ENCODE results near the gene PUS1.

Gene PUS1

GRCh38 chr12:131893605-131894312, 35.3 kb upstream of the PUS1 start:
- H3K4me1 ChIP-seq, result peaks cover 27 to 38% (median 33%) of the 10 kb centered on the region in 10 experiments
- H3K9ac ChIP-seq, result no peak overlapping the region
- H3K27me3 ChIP-seq, result no peaks in the 10 kb centered on the region
- no peaks in the 10 kb centered on the region for H3K9me3 ChIP-seq (replicated peaks in 1 of 11)
- H3K4me3 ChIP-seq, result no peak overlapping the region
- no peak overlapping the region for H3K27ac ChIP-seq
- peaks cover 18 to 36% (median 35%) of the 10 kb centered on the region in 11 experiments; a peak in 20 of 22 replicates for H4K20me1 ChIP-seq
- no peak for TF ChIP-seq Cebpa-rat (IDR thresholded peaks at IDR 0.05)
- peaks cover 0 to 6% (median 0%) of the 10 kb centered on the region in 11 experiments; a peak in 5 of 22 replicates for H3K36me3 ChIP-seq
- no peak overlapping the region; a peak in 1 of 22 replicates for H3K4me2 ChIP-seq

GRCh38 chr12:131894313-131894860, 34.7 kb upstream of the PUS1 start, which contains the start of gene ULK1:
Gene ULK1 (plus strand): TSS chr12:131894622. CDS start chr12:131895002, 380 bp downstream.
- Histone ChIP-seq H3K36me3 (peaks cover 0 to 13% (median 6%) of the 10 kb centered on the region in 11 experiments; a peak in 11 of 22 replicates), H3K4me3 (peak within 1 kb of the TSS; percentile 57 to 79 (median 66)), H3K4me2 (peak within 1 kb of the TSS; percentile 96 to 100 (median 99)), H3K4me1 (peaks cover 27 to 44% (median 37%) of the 10 kb centered on the region in 10 experiments), H3K9ac (peak within 1 kb of the TSS; percentile 78 to 96 (median 89)), H3K9me3 (replicated peaks in 1 of 11) (no peaks in the 10 kb centered on the region), H3K27me3 (no peaks in the 10 kb centered on the region), H3K27ac (peak within 1 kb of the TSS; percentile 67 to 94 (median 91); a peak in 21 of 22 replicates), H4K20me1 (peaks cover 24 to 43% (median 41%) of the 10 kb centered on the region in 11 experiments; a peak in 20 of 22 replicates)
- no peak for TF ChIP-seq Cebpa-rat (IDR thresholded peaks at IDR 0.05)

- no peaks in the 10 kb centered on the region for H3K27me3 ChIP-seq
- H3K4me1 ChIP-seq, result peaks cover 27 to 51% (median 44%) of the 10 kb centered on the region in 10 experiments
- H3K27ac ChIP-seq, result peak overlapping the region; percentile 47 to 94 (median 91); a peak in 21 of 22 replicates
- peak overlapping the region; percentile 57 to 79 (median 66) for H3K4me3 ChIP-seq
- peaks cover 0 to 18% (median 9%) of the 10 kb centered on the region in 11 experiments; a peak in 11 of 22 replicates for H3K36me3 ChIP-seq
- peaks cover 31 to 50% (median 48%) of the 10 kb centered on the region in 11 experiments; a peak in 20 of 22 replicates for H4K20me1 ChIP-seq
- no peaks in the 10 kb centered on the region for H3K9me3 ChIP-seq (replicated peaks in 1 of 11)
- H3K4me2 ChIP-seq, result peak overlapping the region; percentile 96 to 100 (median 99)
- H3K9ac ChIP-seq, result peak overlapping the region; percentile 78 to 96 (median 89)
- no peak for TF ChIP-seq Cebpa-rat (IDR thresholded peaks at IDR 0.05)
Observed at GRCh38 chr12:131894981-131895639, 34.0 kb upstream of the PUS1 start.

- Histone ChIP-seq H4K20me1 (peaks cover 36 to 56% (median 54%) of the 10 kb centered on the region in 11 experiments; a peak in 21 of 22 replicates), H3K9me3 (replicated peaks in 1 of 11) (no peaks in the 10 kb centered on the region), H3K4me3 (peak overlapping the region; percentile 57 to 79 (median 66)), H3K9ac (peak overlapping the region; percentile 78 to 96 (median 89)), H3K36me3 (peaks cover 0 to 23% (median 12%) of the 10 kb centered on the region in 11 experiments; a peak in 12 of 22 replicates), H3K4me1 (peaks cover 27 to 56% (median 50%) of the 10 kb centered on the region in 10 experiments), H3K27me3 (no peaks in the 10 kb centered on the region), H3K27ac (peak overlapping the region; percentile 47 to 94 (median 91)), H3K4me2 (peak overlapping the region; percentile 96 to 100 (median 99))
- TF ChIP-seq Cebpa-rat (IDR thresholded peaks at IDR 0.05), result no peak
Observed at GRCh38 chr12:131895640-131896079, 33.4 kb upstream of the PUS1 start.

- Histone ChIP-seq H3K4me3 (peak overlapping the region; percentile 57 to 79 (median 66)), H3K9me3 (replicated peaks in 1 of 11) (no peaks in the 10 kb centered on the region), H4K20me1 (peaks cover 40 to 61% (median 60%) of the 10 kb centered on the region in 11 experiments; a peak in 21 of 22 replicates), H3K4me1 (peaks cover 27 to 59% (median 53%) of the 10 kb centered on the region in 10 experiments), H3K9ac (peak overlapping the region; percentile 78 to 96 (median 89)), H3K36me3 (peaks cover 0 to 25% (median 14%) of the 10 kb centered on the region in 11 experiments; a peak in 12 of 22 replicates), H3K27me3 (no peaks in the 10 kb centered on the region), H3K27ac (peak overlapping the region; percentile 47 to 94 (median 91)), H3K4me2 (peak overlapping the region; percentile 96 to 100 (median 99))
- no peak for TF ChIP-seq Cebpa-rat (IDR thresholded peaks at IDR 0.05)
Observed at GRCh38 chr12:131896080-131896810, 32.8 kb upstream of the PUS1 start.

- no peaks in the 10 kb centered on the region for H3K9me3 ChIP-seq (replicated peaks in 1 of 11)
- TF ChIP-seq Cebpa-rat (IDR thresholded peaks at IDR 0.05), result peak in 5 of 11 experiments; percentile 22 to 68 (median 53); a peak in 4 of 22 replicates
- peak overlapping the region; percentile 78 to 96 (median 89); a peak in 21 of 22 replicates for H3K9ac ChIP-seq
- H3K27me3 ChIP-seq, result no peaks in the 10 kb centered on the region
- peaks cover 32 to 65% (median 59%) of the 10 kb centered on the region in 10 experiments for H3K4me1 ChIP-seq
- peaks cover 46 to 67% (median 66%) of the 10 kb centered on the region in 11 experiments; a peak in 21 of 22 replicates for H4K20me1 ChIP-seq
- peak overlapping the region; percentile 47 to 94 (median 91); a peak in 20 of 22 replicates for H3K27ac ChIP-seq
- peak overlapping the region; percentile 96 to 100 (median 99) for H3K4me2 ChIP-seq
- H3K4me3 ChIP-seq, result peak overlapping the region; percentile 57 to 79 (median 66)
- H3K36me3 ChIP-seq, result peaks cover 0 to 29% (median 14%) of the 10 kb centered on the region in 11 experiments; a peak in 14 of 22 replicates
Observed at GRCh38 chr12:131896811-131897270, 32.2 kb upstream of the PUS1 start.

- Histone ChIP-seq H3K4me1 (peaks cover 36 to 70% (median 63%) of the 10 kb centered on the region in 10 experiments), H3K36me3 (peaks cover 0 to 32% (median 16%) of the 10 kb centered on the region in 11 experiments; a peak in 14 of 22 replicates), H3K27me3 (no peaks in the 10 kb centered on the region), H3K27ac (peak overlapping the region in 9 of 11 experiments; percentile 79 to 94 (median 91); a peak in 17 of 22 replicates), H3K9ac (peak overlapping the region; percentile 78 to 96 (median 89); a peak in 20 of 22 replicates), H4K20me1 (peaks cover 50 to 72% (median 70%) of the 10 kb centered on the region in 11 experiments; a peak in 21 of 22 replicates), H3K4me3 (peak overlapping the region in 9 of 10 experiments; percentile 60 to 79 (median 68); a peak in 16 of 20 replicates), H3K9me3 (replicated peaks in 1 of 11) (no peaks in the 10 kb centered on the region), H3K4me2 (peak overlapping the region; percentile 96 to 100 (median 99))
- no peak for TF ChIP-seq Cebpa-rat (IDR thresholded peaks at IDR 0.05)
Observed at GRCh38 chr12:131897276-131897675, 31.8 kb upstream of the PUS1 start.

All from BLaER1 treated with 17β-estradiol and CSF1 and Interleukin-3, amounts not matched to agents 10 nM and 100 nM (cell line).